PC-3 (cell line): ENCODE data around the gene ACAD9.
"Not testable (repeated sequence)": the region's sequence is repeated elsewhere in the genome, so short reads cannot be mapped to it uniquely, and the experiment has no call there.

Source experiments
- CTCF ChIP-seq: fragments of 300-600 bp; sonication (generic); conservative IDR thresholded peaks from 2 replicates; pipeline ENCODE4 v1.5.1; 2017; ENCODE audit warnings: antibody characterized with exemption, low read depth, mild to moderate bottlenecking, low read length
- EZH2 ChIP-seq: fragments of 300-600 bp; sonication (generic); IDR thresholded peaks from one replicate; pipeline ENCODE4 v1.6.1; 2017; ENCODE audit warnings: antibody characterized with exemption, mild to moderate bottlenecking, low read length; ENCODE audit not compliant: unreplicated experiment

- TF ChIP-seq CTCF, EZH2: not testable (repeated sequence)
Measured at GRCh38 chr3:128864849-128865804, 14.3 kb upstream of the ACAD9 start.
